NCI-H1105 (cell line): Measurements from ENCODE around the gene ADCY7.

Experiments used
- DNase-seq: peaks from one replicate; lab custom pipeline; 2025; lab: John Stamatoyannopoulos, UW

ADCY7 gene

DNA sequence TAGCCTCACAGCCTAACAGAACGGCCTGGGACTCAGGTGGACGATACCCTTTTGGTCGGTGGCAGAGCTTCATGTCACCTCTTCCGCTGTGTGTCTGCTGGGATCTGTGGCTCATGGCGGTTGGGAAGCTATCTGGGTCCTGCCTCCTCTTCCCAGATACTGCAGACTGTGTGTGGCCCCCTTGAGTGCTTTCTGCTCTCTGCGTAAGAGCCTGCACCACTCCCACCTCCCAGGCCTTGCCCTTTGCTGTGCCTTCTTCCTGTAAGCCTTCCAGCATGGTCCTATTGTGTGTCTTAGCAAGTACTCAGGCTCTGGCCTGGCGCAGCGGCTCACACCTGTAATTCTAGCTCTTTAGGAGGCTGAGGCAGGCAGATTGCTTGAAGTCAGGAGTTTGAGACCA is 17.5 kb upstream of the ADCY7 start:
- no peak for DNase-seq

GRCh38 chr16:50251375-50252081 is 14.8 kb upstream of the ADCY7 start:
- DNase-seq: no peak

- DNase-seq: no peak
Measured at GRCh38 chr16:50252082-50252611, 14.2 kb upstream of the ADCY7 start.

- DNase-seq: no peak
Measured at GRCh38 chr16:50252874-50253513, 13.4 kb upstream of the ADCY7 start.

GRCh38 chr16:50253514-50253910 is 12.8 kb upstream of the ADCY7 start:
- no peak for DNase-seq

DNA sequence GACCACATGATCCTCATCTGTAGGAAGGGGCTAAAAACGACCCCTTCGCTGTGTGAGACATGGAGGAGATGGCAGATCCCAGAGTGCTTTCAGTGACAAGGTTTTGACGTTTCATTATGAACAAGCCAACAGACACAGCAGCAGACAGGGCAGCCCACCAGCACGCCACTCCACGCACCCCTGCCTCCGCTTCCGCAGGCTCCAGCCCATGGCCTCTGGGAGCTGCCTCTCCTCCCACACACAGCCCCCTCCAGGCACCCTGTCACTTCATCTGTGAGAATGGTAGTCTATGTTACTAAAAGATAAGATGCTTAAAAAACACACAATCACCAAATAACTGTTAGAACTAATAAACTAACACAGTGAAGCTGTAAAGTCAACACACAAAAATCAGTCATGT is 12.3 kb upstream of the ADCY7 start:
- DNase-seq: no peak

GRCh38 chr16:50255538-50255937 is 10.8 kb upstream of the ADCY7 start:
- no peak for DNase-seq

DNA sequence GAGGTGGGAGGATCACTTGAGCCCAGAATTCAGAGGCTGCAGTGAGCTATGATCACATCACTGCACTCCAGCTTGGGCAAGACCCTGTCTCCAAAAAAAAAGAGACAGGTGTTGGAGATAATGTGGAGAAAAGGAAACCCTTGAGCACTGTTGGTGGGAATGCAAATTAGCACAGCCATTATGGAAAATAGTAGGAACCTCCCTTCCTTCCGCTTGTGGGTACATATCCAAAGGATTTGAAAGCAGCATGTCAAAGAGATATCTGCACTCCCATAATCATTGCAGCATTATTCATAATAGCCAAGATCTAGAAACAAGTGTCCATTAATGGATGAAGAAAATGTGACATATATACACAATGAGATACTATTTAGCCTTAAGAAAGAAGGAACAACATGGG is 9.7 kb upstream of the ADCY7 start:
- DNase-seq: no peak

DNA sequence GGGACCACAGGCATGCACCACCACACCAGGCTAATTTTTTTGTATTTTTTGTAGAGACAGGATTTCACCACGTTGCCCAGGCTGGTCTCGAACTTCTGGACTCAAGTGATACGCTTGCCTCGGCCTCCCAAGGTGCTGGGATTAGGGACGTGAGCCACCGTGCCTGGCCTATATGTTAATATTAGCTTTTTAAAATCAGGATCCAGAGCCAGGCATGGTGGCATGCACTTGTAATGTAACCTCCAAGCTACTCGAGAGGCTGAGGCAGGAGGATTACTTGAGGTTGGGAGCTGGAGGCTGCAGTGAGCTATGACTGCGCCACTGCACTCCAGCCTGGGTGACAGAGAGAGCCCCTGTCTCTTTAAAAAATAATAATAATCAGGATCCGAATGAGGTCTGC is 8.5 kb upstream of the ADCY7 start:
- DNase-seq: no peak

GRCh38 chr16:50259334-50260205 is 6.8 kb upstream of the ADCY7 start:
- peak; percentile 84 for DNase-seq

DNA sequence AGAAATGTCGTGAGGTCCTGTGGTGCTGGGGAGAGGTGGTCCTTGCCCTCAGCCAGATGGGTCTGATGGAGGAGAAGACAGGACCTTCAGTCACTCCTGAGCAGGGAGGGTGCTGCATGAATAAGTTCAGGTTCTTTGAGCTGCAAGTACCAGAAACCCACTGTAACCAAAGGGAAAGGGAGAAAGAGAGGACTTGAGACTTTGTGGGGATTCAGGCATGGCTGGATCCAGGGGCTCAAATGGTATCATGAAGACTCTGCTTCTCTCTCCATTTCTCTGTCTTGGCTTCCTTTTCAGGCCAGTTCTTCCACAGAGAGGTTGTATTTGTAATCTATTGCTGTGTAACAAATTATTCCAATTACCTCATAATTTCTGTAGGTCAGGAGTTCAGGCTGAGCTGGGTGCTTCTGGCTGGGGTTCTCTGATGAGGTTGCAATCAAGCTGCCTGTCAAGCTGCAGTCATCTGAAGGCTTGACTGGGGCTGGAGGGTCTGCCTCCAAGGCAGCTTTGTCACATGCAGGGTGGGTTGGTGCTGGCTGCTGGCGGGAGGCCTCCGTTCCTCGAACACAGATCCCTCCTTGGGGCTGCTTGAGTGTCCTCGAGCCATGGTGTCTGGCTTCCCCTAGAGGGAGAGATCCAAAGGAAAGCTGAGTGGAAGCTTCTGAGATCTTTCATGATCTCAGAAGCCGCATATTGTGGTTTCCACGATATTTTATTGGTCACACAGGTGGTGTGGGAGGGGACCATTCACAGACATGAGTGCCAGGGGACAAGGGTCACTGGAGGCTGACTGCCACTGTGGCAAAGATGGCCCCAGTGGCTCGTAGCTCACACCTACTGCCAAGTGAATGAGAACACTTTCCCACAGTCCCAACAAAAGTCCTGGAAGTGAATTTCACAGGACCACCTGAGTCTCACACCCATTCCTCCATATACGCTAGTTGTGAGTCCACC is 5.9 kb upstream of the ADCY7 start:
- no peak for DNase-seq

- no peak for DNase-seq
Measured at GRCh38 chr16:50261160-50261706, 5.1 kb upstream of the ADCY7 start.

DNA sequence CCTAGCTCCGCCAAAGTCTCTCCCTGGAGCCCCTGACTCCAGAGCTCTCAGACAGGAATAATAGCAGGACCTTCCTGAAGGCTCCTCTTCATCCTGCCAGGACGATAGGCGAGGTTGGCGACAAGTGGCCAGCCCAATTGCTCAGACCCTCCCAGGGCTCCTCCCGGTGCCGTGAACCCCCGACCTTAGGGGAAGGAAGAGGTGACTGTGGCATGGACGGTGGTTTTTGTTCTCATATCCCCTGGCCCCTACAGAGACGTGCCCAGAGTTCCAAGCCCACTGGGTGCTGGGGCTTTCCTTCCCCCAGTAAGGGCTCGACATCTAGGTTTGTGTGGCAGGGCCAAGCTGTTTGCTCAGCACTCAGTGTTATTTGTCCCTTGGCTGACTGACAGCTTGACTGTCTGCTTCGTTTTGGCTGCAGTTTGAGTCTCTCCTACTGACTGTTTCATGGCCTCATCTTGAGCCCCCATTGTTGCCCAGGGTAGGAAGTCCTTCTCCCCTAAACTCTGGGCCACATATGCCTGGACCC is 4.6 kb upstream of the ADCY7 start:
- DNase-seq: no peak

DNA sequence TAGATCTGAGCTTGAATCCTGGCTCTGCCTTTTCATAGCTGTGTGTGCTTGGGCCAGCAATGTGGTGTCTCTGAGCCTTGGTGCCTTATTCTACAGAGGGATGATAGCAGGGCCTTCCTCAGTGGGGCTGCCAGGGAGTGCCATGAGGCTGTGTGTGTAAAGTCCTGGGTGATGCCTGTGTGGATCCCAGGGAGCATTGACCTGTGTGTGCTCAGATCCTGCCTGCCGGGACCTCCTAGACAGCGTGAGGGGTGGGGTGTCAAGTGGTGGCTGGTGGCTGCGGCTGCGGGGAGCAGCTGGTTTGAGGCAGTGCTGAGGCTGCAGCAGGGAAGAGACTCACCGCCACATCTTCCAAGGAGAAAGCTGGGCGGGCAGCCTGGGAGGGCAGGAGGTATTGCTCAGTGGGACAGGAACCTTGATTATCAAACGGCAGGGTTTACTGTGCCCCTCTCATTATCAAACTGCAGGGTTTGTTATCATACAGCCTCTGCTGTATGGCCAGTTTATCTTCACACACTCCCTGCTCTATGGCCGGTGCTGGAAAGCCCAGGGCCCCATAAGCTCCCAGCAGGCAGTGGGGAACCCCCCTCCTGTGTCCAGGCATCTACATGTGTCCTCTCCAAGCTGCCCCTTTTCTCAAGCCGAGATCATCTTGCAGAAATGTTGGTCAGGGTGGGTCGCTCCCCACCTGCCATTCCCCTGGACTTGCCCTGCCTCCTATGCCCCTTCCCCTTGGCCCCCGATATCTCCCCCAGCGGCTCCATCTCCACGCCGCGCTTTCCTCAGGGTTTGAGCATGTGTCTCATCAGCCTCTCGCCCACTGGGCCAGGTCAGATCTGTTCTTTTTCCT is 3.1 kb upstream of the ADCY7 start:
- no peak for DNase-seq

- DNase-seq: no peak
Measured at GRCh38 chr16:50263940-50264929, 2.1 kb upstream of the ADCY7 start.

DNA sequence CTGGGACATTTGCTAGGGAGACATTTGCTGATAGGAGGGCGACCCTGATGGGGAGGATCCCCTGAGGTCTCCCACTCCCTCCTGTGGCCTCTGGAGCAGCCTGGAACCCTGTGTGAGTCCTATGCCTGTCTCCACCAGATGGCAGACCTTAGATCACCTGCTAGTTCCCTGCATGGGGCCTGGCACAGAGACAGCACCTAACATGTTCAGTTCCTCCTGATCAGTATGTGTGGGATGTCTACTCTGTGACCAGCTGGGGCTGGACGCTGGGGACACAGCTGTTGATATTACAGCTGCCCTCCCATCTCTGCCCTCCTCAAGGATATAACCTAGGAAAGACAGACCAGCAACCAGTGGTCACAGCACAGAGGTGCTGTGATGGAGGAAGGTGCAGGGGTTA is 1.1 kb upstream of the ADCY7 start:
- DNase-seq: no peak

DNA sequence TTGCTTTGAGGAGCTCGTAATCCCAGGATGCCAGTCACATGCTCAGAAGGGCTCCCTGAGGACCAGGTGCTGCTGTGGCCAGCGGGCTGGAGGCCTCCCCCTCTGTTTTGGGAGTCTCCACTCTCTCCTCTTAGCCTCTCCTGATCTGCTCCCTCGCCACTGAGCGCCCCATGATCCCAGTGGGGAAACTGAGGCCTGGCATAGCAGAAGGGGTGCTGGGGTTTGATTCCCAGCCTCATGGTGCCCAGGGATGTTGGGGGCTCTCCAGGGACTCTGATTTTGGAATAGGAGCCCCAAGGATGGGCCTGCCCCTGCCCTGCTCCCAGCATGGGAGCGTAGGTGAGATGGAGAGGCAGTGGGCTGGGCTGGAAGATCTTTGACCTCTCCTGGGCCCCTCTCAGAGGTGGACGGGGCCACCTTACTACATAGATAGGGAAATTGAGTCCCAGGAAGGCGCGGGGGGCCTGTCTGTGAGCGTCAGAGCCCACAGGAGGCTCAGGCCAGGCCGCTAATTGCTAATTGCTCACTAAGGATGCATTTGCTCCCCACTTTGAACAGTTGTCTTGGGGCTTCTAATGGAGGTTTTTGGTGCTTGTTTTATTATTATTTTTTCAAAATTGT is 525 bp upstream of the ADCY7 start:
- no peak for DNase-seq

DNA sequence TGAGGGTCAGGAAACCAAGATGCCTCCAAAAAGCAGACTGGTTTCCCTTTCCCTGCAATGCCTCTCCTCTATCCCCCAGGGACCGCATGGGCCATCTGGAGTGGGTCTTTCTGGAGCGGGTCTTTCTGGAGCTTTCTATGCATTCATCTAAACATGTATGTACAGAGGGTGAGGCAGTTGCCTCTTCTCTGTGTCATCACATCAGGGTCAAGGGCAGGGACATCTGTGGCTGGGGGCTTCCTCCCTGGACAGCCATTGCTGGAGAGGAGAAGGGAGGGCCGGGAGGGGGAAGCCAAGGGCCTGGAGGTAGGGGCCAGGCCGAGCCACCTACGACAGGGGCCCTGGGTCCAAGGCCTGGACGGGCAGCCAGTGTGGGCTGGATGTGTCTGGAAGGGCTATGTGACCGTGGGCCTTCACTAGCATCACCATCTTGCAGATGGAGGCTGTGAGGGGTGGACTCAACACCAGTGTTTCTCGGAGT is 840 bp downstream of the ADCY7 start:
- no peak for DNase-seq
